GM12878 (cell line): ENCODE measurements around the gene RP9.

Experiments
- CHD1 ChIP-seq: IDR thresholded peaks from 2 replicates; pipeline ENCODE4 v1.6.1; 2012; ENCODE audit warnings: low read depth, low read length, improper control_type of control experiment
- ELK1 ChIP-seq: IDR thresholded peaks from 2 replicates; pipeline ENCODE4 v1.6.1; 2012; ENCODE audit warnings: low read depth, low read length, improper control_type of control experiment
- EP300 ChIP-seq, 2 experiments: fragments of 150-350 bp in 1 of 2; IDR thresholded peaks; 2 replicates each; pipeline ENCODE4 v1.6.1; 2011 to 2012; ENCODE audit warnings: low read depth in 2 of 2, low read length in 2 of 2, borderline replicate concordance in 1 of 2, improper control_type of control experiment in 1 of 2, inconsistent platforms in 1 of 2; ENCODE audit not compliant: control insufficient read depth in 1 of 2
- EZH2 ChIP-seq: IDR thresholded peaks from 2 replicates; pipeline ENCODE4 v1.6.1; 2012; ENCODE audit warnings: low read depth, mild to moderate bottlenecking, control low read depth, inconsistent platforms, low read length, borderline replicate concordance; ENCODE audit not compliant: control insufficient read depth
- GABPA ChIP-seq: IDR thresholded peaks from 2 replicates; pipeline ENCODE4 v1.6.1; 2014; ENCODE audit warnings: antibody characterized with exemption, low read depth, mild to moderate bottlenecking, inconsistent platforms
- JUNB ChIP-seq: IDR thresholded peaks from 2 replicates; pipeline ENCODE4 v1.6.1; 2016; ENCODE audit warnings: antibody characterized with exemption, mild to moderate bottlenecking
- SMC3 ChIP-seq: IDR thresholded peaks from 2 replicates; pipeline ENCODE4 v1.6.1; 2011; ENCODE audit warnings: low read length, improper control_type of control experiment, borderline replicate concordance

GRCh38 chr7:33070831-33071230, 38.4 kb downstream of the RP9 start:
- no peak for TF ChIP-seq SMC3
- no peak for TF ChIP-seq CHD1
- no peak for TF ChIP-seq GABPA
- no peak for TF ChIP-seq ELK1
- TF ChIP-seq JUNB = no peak
- no peak for TF ChIP-seq EP300 (IDR thresholded peaks at IDR 0.05; ENCODE audit: borderline replicate concordance in 1 of 2, control insufficient read depth in 1 of 2, low read depth in 2 of 2, low read length in 2 of 2)
- TF ChIP-seq EZH2 = no peak
